Right hindlimb (tissue), 1 donor: ENCODE results near the gene ABLIM1.

ENCODE experiments used
- DNase-seq: peaks from one replicate; pipeline ENCODE4 v3.0.0-alpha.2; 2018

The ABLIM1 gene

DNA sequence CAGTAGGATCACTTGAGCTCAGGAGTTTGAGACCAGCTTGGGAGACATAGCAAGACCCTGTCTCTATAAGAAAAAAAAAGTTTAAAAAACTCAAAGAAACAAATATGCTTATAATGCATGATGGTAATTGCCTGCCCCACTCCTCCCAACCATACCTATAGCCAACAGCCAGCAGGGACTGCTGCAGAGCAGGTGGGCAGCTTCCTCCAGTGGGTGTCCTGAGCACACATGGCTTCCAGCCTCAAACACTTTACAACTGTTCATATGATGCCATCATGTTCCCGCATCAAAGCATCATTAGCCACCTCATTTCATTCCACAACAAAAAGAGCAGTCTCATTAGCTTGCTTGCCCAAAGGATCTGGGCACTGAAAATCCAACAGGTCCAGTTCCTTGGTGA, 42.0 kb downstream of the ABLIM1 start:
- DNase-seq = no peak

DNA sequence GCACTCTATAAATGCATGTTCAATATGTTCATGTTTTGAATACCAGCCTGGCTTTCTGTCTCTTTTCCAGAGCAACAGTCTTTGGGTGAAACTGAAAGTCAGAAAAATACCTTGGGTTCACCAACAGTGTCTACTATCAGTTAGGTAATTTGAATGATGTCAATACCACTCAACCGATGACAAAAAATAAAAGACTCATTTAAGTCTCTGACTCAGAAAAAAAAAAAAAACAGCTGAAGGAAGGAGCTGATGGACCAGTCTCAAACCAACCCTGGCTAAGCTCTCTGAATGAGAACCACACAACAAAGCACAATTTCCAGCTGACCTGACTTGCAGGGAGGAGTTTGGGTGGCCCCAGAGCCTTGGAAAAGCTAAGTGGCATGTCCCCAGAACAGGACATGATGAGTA, 42.5 kb downstream of the ABLIM1 start:
- no peak for DNase-seq

GRCh38 chr10:114613237-114613979, 44.7 kb downstream of the ABLIM1 start:
- DNase-seq = no peak

DNA sequence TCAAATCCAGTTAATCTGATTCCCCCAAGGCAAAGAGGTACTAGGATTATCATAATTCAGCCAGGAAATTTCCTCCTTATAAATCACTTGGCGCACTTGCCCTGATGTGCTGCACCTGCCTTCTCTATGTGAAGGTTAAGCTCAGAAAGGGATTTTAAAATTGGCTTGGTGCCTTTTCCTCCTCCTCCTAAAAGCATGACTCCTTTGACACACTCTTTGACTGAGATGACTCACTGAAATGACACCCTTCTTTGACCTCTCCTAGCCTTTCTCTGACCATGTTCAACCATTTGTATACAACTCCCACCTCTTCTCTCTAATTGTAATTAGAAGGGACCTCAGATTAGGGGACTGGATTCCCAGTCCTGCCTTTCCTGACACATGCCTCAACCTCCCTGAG, 46.5 kb downstream of the ABLIM1 start:
- DNase-seq = no peak

DNA sequence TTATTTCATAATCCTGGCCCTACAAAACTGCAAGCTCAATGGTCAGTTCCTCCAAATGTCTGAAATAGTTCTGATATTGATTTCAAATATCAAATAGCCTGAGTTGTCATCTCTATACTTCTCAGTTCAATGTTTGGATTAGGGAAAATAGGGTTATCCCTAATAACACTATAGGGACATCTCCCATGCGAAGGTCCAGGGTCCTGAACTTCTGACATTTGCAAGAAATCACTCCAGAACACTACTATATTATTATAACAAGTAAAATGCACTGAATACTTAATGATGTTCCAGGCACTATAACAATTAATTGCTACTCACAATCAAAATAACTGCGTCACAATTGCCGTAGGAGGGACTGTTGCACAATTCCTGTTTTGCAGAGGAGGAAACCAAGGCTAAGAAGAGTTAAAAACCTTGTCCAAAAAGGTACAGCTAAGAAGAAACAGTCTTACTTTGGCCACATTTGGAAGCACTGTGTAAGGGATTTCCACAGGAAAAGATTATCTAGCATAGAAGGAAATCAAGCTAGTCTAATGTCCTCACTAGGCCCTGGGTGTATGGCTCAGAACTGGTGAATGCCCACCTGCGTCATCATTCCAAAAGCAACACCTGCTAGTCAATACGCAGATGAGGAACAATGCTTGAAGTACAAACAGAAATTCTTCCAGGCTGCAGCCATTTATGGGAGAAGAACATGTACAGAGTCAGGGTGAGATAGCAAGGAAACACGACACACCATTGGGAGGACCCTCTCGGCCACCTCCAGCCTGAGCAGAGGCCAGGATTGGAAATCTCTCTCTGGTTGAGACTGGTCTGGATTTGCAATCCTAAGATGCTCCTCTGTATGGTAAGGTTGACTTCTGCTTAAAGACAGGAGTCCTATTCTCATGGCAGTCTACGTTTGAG, 48.3 kb downstream of the ABLIM1 start:
- DNase-seq = no peak

GRCh38 chr10:114607358-114607998, 50.6 kb downstream of the ABLIM1 start:
- no peak for DNase-seq

- no peak for DNase-seq
Observed at GRCh38 chr10:114605155-114605797, 52.8 kb downstream of the ABLIM1 start.

DNA sequence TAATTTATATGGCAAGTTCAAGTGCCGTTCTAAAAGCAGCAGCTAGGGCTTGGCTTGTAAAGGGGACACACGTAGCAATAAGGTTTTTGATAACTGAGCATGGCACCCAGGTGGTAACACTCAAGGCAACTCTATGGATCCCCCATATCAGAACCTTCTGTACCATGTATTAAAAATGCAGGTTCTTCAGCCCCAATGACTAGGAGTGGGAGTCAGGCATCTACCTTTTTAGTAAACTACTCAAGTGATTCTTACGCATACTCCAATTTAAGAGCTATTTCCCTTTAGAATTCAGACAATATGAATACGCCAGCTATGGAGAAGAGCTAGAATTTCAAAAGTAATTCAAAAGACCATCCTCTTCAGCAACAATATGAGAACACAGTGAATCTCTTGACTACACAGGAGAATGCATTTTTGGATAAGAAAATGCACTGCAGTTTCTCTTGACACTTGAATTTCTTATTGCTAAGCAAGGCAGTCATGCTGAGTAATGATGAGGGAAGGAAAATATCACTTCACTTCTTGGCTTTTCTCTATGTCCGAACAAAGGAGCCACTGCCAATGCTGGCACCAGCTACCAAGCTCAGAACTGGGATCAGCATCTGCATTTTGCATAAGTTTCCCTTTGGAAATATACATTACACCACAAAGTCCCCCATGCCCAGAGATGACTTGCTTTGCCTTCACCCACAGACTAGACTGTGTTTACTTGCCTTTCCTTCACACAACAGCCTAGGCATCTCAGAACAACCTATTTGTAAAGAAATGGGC, 53.5 kb downstream of the ABLIM1 start:
- peak; percentile 63 for DNase-seq

- DNase-seq = no peak
Observed at GRCh38 chr10:114603948-114604347, 54.1 kb downstream of the ABLIM1 start.

GRCh38 chr10:114603303-114603702, 54.8 kb downstream of the ABLIM1 start:
- no peak for DNase-seq

GRCh38 chr10:114600057-114600456, 58.0 kb downstream of the ABLIM1 start:
- no peak for DNase-seq

GRCh38 chr10:114596793-114597192, 61.3 kb downstream of the ABLIM1 start:
- no peak for DNase-seq

- DNase-seq = no peak
Observed at GRCh38 chr10:114593816-114594468, 64.1 kb downstream of the ABLIM1 start.

DNA sequence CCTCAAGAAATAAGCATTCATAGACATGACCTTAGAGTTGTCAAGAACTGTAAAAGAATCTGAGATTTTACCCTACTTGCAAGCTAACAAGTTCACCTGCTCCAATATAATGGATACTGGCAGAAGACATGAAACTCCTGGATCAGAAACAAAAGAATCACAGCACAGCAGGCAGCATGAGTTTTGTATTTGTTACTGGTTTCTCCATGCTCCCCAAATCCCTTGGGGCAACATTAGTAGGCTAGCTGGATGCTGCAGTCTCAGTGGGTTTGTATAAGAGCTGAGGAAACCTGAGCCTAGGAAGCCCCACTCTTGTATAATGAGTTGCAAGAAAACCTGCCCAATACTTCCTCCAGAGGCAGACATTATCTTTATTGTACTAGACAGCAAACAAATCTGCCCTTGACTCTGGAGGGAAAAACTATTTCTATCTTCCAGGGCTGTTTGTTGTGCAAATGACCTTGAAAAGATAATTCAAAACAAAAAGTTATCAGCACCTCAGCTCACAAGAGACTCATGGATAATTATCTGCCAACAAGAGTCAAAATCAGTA, 64.8 kb downstream of the ABLIM1 start:
- no peak for DNase-seq

GRCh38 chr10:114590993-114591392, 67.1 kb downstream of the ABLIM1 start:
- DNase-seq = no peak

DNA sequence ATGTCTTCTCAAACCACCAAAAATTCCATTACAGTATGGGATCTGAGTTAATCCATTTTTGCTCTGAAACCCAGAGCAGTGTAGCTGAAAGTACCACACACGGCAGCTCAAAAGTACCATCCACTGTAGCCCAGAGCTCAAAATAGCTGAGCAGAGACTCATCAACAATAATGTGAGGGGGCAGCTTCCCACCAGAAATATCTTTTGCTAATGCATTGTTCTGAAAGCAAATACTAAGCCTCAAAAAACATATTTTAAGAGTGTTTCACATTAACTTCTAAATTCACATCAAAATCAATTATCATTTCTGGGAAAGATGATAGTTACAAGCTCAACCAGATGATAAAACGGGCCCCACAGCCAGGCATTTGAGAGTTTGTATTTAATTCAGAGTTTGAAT, 73.7 kb downstream of the ABLIM1 start:
- DNase-seq = no peak

- DNase-seq = no peak
Observed at GRCh38 chr10:114581071-114581470, 77.0 kb downstream of the ABLIM1 start.

DNA sequence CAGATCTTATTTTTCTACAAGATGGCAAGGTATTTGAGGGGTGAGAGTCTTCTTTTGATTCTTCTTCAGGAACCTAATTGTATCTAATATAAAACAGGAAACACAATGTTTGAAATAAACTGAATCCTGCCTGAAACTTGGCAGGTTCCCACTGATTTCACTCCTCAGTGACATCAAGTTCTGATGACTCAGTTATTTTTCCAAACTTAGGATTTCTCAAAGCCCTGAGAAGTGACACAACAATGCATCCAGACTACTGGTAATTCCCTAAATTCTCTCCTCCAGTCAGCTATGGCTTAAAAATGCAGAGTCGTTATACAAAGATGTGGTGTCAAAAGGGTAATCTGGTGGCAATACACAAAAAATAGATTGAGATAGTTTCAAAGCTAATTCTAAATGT, 80.9 kb downstream of the ABLIM1 start:
- no peak for DNase-seq

- no peak for DNase-seq
Observed at GRCh38 chr10:114576716-114577115, 81.4 kb downstream of the ABLIM1 start.

GRCh38 chr10:114576132-114576487, 82.0 kb downstream of the ABLIM1 start:
- DNase-seq = no peak

DNA sequence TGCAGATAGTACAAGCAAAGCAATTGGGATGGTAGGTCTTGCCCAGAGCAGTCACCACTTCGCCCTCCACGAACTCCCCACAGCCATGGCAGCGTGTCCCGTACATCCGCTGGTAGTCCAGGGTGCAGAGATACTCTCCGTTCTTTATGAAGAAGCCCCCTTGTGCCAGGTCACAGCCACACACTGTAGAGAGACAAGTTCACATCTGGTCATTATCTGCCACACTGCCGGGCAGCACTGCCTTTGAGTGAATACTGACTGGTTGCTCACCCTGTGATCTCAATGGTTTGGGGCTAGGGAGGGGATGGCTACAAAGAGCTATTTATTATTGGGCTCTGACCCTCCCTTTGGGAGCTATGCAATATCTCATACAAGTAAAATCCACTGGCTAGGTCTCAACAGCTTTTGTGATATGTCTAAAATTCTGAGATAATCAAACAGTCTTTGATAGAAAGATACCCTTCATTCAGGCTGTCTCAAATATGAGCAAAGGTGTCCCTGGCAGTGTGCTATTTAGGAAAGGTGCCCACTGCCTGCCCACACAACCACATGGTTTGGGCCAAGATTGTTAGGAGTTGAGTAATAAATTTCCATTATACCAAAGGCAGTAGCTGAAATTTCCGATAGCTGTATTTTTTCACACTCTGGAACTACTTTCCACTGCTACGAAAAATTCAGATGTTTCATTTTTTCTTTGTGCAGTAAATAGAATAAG, 82.5 kb downstream of the ABLIM1 start:
- no peak for DNase-seq
